ENCODE data around the gene HCFC1R1.

The HCFC1R1 gene

DNA sequence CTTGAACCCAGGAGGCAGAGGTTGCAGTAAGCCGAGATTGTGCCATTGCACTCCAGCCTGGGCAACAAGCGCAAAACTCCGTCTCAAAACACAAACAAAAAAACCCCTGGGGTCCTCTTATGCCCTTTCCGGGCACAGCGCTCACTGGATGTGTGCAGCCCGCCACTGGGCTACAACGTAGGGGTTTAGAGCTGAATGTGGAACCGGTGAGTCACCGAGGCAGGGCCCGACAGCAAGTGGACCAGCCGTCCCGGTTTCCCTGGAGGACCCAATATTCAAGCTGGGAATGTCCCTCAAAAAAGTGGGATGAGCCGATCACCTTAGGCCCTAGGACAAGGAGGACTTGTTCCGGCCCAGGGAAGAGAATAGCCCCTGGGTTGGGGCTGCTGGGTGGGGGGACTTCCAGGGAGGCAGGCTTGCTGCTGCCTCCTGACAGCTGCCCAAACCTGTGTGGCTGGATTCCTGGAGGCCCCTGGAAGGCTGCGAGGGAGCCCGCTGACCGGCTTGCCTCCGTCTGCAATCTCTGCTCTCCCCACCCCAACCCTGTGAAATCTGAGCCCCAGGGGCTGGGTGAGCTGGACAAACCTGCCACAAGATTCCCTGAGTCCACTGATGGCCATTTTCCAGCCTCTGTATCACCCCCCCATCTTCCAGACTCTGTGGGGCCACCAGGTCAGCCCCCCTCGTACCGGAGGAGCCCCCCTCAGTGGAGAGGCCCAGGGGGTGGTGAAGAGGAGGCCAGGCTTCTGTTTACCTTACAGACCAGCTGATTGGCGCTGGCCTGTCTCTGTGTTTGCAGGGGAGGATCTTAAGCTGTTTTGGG lies 14.0 kb downstream of the HCFC1R1 start:
- no peaks in the 10 kb centered on the region for H3K36me3 Mint-ChIP-seq (ENCODE audit: low read depth)
- H3K4me1 Mint-ChIP-seq: peaks cover 23% of the 10 kb centered on the region
- ATAC-seq: no peak
- DNase-seq: no peak
- no peak overlapping the region for H3K4me3 Mint-ChIP-seq
- no peak overlapping the region for H3K27ac Mint-ChIP-seq
- no peaks in the 10 kb centered on the region for H3K9me3 Mint-ChIP-seq
- peaks cover 24% of the 10 kb centered on the region for H3K27me3 Mint-ChIP-seq

DNA sequence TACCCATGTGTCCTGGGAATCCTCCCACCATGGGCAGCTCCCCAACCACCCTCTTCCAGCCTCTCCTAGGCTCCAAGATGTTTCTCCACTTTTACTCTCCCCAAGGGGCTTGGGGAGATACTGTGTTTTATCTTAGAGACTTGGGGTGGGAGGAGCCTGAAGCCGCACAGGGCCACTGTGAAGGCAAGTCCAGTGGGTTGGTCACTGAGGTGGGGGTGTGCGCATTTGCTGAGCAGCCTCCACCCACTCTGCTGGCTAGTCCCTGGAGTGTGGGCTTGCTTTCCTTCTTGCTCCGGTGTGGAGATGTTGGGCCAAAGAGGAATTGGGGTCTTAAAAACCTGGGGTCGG lies 15.1 kb downstream of the HCFC1R1 start:
- Mint-ChIP-seq H3K27ac (no peak overlapping the region), H3K9me3 (no peaks in the 10 kb centered on the region)

GRCh38 chr16:3007957-3008689 lies 15.6 kb downstream of the HCFC1R1 start:
- DNase-seq: no peak
- H3K27me3 Mint-ChIP-seq: peaks cover 19% of the 10 kb centered on the region
- H3K4me3 Mint-ChIP-seq: peak overlapping the region; percentile 24
- H3K9me3 Mint-ChIP-seq: no peaks in the 10 kb centered on the region
- H3K36me3 Mint-ChIP-seq (ENCODE audit: low read depth): no peaks in the 10 kb centered on the region
- peaks cover 26% of the 10 kb centered on the region for H3K4me1 Mint-ChIP-seq
- no peak for ATAC-seq
- no peak overlapping the region for H3K27ac Mint-ChIP-seq

More for the DNA sequence above, 15.1 kb downstream of the HCFC1R1 start:
- no peak for DNase-seq
- H3K4me3 Mint-ChIP-seq: no peak overlapping the region
- H3K4me1 Mint-ChIP-seq: peaks cover 26% of the 10 kb centered on the region
- ATAC-seq: no peak
- H3K27me3 Mint-ChIP-seq: peaks cover 19% of the 10 kb centered on the region
- H3K36me3 Mint-ChIP-seq (ENCODE audit: low read depth): no peaks in the 10 kb centered on the region

- DNase-seq: no peak
- H3K4me1 Mint-ChIP-seq: peaks cover 26% of the 10 kb centered on the region
- no peak overlapping the region for H3K4me3 Mint-ChIP-seq
- H3K36me3 Mint-ChIP-seq (ENCODE audit: low read depth): no peaks in the 10 kb centered on the region
- peaks cover 13% of the 10 kb centered on the region for H3K27me3 Mint-ChIP-seq
- no peak overlapping the region for H3K27ac Mint-ChIP-seq
- ATAC-seq: no peak
- H3K9me3 Mint-ChIP-seq: no peaks in the 10 kb centered on the region
Observed at GRCh38 chr16:3007059-3007956, 16.4 kb downstream of the HCFC1R1 start.

GRCh38 chr16:3004781-3005284 lies 18.9 kb downstream of the HCFC1R1 start:
- no peak for ATAC-seq
- no peak for DNase-seq
- H3K9me3 Mint-ChIP-seq: no peaks in the 10 kb centered on the region
- no peaks in the 10 kb centered on the region for H3K36me3 Mint-ChIP-seq (ENCODE audit: low read depth)
- H3K4me3 Mint-ChIP-seq: peak overlapping the region; percentile 45
- H3K27me3 Mint-ChIP-seq: peaks cover 13% of the 10 kb centered on the region
- H3K4me1 Mint-ChIP-seq: peaks cover 26% of the 10 kb centered on the region
- H3K27ac Mint-ChIP-seq: no peak overlapping the region

DNA sequence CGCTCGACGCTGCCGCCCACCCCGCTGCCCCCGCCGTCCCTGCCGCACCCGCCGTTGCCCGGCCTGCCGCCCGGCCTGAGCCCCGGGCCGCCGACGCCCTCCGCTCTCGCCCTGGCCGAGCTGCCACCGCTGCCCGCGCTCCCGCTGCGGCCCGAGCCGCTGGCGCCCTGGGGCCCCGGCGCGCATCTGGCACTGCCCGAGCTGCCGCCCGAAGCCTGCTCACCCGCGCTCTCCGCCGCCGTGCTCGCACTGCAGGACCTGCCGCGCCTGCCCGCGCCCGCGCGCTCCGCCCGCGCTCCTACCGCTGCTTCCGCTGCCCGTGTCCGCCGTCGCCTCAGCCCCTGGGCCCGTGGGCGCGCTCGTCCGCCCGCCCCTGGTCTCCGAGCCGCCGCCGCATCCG lies 19.4 kb downstream of the HCFC1R1 start:
- ATAC-seq (no peak), DNase-seq (peak; percentile 16)
- Mint-ChIP-seq H3K9me3 (no peaks in the 10 kb centered on the region), H3K36me3 (ENCODE audit: low read depth) (no peaks in the 10 kb centered on the region), H3K4me1 (peaks cover 26% of the 10 kb centered on the region), H3K27me3 (peaks cover 14% of the 10 kb centered on the region), H3K4me3 (no peak overlapping the region), H3K27ac (no peak overlapping the region)

DNA sequence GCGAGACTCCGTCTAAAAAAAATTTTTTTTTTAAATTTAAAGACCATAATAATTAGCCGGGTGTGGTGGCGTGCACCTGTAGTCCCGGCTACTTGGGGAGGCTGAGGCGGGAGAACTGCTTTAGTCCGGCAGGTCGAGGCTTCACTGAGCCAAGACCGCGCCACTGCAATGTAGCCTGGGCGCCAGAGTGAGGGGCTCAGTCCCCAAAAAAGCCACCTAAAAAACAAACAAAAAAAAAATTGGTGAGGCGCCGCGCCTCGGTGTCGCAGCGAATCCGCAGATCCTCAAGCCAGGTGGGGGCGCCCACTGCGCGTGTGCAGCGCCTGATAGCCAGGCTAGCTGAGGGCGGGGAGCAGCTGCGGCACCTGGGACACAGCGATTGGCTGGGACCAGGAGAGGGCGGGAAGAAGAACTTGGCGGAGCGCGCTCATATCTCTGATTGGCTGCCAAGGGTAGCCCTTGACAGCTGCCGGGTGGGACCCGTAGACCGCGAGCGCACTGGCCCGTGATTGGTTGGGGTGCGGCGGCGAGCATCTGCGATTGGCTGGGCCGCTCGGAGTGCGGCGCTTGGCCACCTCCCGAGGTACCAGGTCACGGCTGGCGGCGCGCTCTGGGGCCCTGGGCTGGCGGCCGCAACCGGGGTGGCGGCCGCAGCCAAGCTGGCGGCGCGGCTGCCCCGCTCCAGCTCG lies 20.0 kb downstream of the HCFC1R1 start:
- H3K9me3 Mint-ChIP-seq: no peaks in the 10 kb centered on the region
- peak; percentile 95 for DNase-seq
- H3K4me3 Mint-ChIP-seq: peak overlapping the region; percentile 51
- H3K4me1 Mint-ChIP-seq: peaks cover 23% of the 10 kb centered on the region
- peak overlapping the region; percentile 80 for H3K27ac Mint-ChIP-seq
- ATAC-seq: peak; percentile 99
- peaks cover 18% of the 10 kb centered on the region for H3K27me3 Mint-ChIP-seq
- no peaks in the 10 kb centered on the region for H3K36me3 Mint-ChIP-seq (ENCODE audit: low read depth)

DNA sequence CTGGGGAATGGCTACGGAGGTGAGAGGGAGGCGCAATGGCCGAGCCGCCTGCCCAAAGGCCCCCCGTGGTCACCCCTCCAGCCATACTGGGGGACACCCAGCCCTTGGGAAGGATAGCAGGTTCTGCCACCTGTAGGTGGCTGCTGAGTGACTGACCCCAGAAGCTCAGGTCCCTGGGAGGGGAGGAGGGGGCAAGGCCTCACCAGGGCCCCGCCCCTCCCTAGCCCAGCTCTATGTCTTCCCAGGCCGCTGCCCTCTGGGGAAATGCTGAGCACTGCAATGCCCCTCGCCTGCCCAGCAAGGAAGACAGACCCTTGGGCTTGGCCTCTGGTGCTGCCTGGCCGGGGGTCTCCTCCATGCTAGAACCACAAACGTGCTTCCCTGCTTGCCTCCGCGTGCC lies 22.4 kb downstream of the HCFC1R1 start:
- Mint-ChIP-seq H3K36me3 (ENCODE audit: low read depth) (no peaks in the 10 kb centered on the region), H3K4me1 (peaks cover 6% of the 10 kb centered on the region), H3K27ac (no peak overlapping the region), H3K9me3 (no peaks in the 10 kb centered on the region), H3K27me3 (peaks cover 14% of the 10 kb centered on the region), H3K4me3 (no peak overlapping the region)
- ATAC-seq (no peak), DNase-seq (no peak)

GRCh38 chr16:3000540-3000939 lies 23.2 kb downstream of the HCFC1R1 start:
- Mint-ChIP-seq H3K4me1 (peaks cover 6% of the 10 kb centered on the region), H3K36me3 (ENCODE audit: low read depth) (no peaks in the 10 kb centered on the region), H3K4me3 (no peak overlapping the region), H3K27ac (no peak overlapping the region), H3K9me3 (no peaks in the 10 kb centered on the region), H3K27me3 (peaks cover 9% of the 10 kb centered on the region)
- ATAC-seq (no peak), DNase-seq (no peak)

DNA sequence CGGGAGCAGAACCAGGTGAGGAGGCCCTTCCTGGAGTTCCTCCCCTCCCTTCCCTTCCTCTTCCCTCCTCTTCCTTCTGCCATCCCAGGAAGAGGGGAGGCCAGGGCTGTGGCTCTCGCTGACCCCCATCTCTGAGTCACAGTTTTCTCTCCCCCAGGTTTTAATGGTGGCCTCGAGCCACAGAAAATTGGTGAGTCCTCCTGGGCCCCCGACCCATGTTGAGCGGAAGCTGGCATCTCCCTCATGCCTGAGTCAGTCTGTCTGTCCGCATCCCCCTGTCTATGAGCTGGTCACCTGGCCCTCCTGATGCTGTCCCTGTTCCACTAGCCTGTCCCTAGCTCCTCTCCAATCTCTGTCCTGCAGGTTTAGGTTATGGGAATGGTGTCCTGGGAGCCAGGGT lies 23.8 kb downstream of the HCFC1R1 start:
- Mint-ChIP-seq H3K4me3 (no peak overlapping the region), H3K36me3 (ENCODE audit: low read depth) (no peaks in the 10 kb centered on the region), H3K4me1 (peaks cover 5% of the 10 kb centered on the region), H3K9me3 (no peaks in the 10 kb centered on the region), H3K27me3 (peaks cover 7% of the 10 kb centered on the region), H3K27ac (no peak overlapping the region)
- no peak for ATAC-seq
- DNase-seq: no peak

GRCh38 chr16:2996298-2996697 lies 27.4 kb downstream of the HCFC1R1 start:
- Mint-ChIP-seq H3K27ac (no peak overlapping the region), H3K36me3 (ENCODE audit: low read depth) (no peaks in the 10 kb centered on the region), H3K4me1 (no peaks in the 10 kb centered on the region), H3K4me3 (no peak overlapping the region), H3K27me3 (peaks cover 4% of the 10 kb centered on the region), H3K9me3 (no peaks in the 10 kb centered on the region)
- ATAC-seq: no peak
- DNase-seq: no peak

GRCh38 chr16:2992383-2993081 lies 31.2 kb downstream of the HCFC1R1 start:
- no peak for DNase-seq
- Mint-ChIP-seq H3K27ac (no peak overlapping the region), H3K36me3 (ENCODE audit: low read depth) (no peaks in the 10 kb centered on the region), H3K9me3 (no peaks in the 10 kb centered on the region), H3K27me3 (no peaks in the 10 kb centered on the region), H3K4me3 (no peak overlapping the region), H3K4me1 (no peaks in the 10 kb centered on the region)
- ATAC-seq: no peak

DNA sequence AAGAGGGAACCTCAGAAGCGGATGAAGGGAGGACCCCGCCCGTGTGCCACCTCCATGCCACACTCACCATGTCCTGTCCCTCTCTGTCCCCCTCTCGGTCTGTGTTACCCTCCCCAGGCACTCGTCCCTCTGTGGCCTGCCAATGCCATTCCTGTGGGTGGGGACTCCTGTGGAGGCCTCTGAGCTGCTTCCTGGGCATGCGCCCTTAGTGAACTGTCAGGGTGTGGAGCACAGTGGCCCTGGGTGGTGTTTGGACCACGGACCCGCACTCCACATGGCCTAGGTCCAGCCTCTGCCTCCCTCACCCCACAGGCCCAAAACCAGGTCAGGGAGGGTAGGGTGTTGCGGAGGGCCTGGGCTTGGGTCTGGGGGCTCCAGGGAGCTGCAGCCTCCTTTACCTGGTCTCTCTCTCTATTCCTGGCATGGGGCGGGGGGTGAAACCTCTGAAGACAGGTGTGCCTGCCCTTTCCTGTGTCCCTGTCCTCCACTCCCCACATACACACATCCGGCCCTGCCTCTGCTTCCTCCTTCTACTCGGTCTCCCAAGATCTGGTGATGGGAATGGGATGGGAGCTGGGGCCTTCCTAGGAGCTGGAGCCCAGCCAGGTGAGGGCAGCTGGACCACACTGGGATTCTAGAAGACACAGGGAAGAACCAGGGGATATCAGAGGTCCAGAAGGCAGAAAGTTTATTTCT lies 32.0 kb downstream of the HCFC1R1 start:
- no peaks in the 10 kb centered on the region for H3K36me3 Mint-ChIP-seq (ENCODE audit: low read depth)
- ATAC-seq: no peak
- H3K9me3 Mint-ChIP-seq: no peaks in the 10 kb centered on the region
- no peak overlapping the region for H3K4me3 Mint-ChIP-seq
- no peak overlapping the region for H3K27ac Mint-ChIP-seq
- no peaks in the 10 kb centered on the region for H3K4me1 Mint-ChIP-seq
- no peak for DNase-seq
- H3K27me3 Mint-ChIP-seq: no peaks in the 10 kb centered on the region
